Effector CD4-positive, alpha-beta T cell (primary cell): ENCODE results near the gene ROBO1. TPM values are rescaled to one million over a fixed set of nuclear protein-coding genes. Genes with fewer than 3 reads are reported as not detected.
"Not testable (repeated sequence)": the region's sequence is repeated elsewhere in the genome, so short reads cannot be mapped to it uniquely, and the experiment has no call there.

Source experiments
- DNase-seq: peaks from one replicate; pipeline ENCODE4 v3.0.0-alpha.2; 2020
- total RNA-seq: gene quantifications from one replicate; lab custom pipeline; 2026; lab: John Stamatoyannopoulos, UW

Gene ROBO1
- total RNA-seq = not detected

- no peak for DNase-seq
Observed at GRCh38 chr3:79767905-79768267, at the start of gene ROBO1. Gene ROBO1 (minus strand): TSS chr3:79767998.

DNA sequence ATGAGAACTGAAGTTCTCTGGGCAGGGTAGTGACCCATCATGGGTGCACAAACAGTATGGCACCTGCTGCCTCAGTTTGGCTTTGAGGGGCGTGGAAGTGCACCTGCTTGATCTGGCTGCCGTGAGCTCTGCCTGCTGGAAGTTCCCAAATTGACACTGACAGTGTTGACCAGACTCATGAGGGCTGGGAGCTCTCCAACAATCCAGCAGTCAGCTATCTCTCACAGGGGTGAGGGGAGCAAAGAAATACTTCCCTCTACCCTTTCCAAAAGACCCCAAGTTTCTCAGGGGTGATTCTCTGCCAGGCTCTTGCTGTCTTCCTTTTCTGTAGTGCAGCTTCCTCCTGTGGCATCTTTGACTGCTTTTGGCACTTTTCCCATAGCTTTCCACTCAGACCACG is 49.4 kb upstream of the ROBO1 start:
- DNase-seq = no peak

DNA sequence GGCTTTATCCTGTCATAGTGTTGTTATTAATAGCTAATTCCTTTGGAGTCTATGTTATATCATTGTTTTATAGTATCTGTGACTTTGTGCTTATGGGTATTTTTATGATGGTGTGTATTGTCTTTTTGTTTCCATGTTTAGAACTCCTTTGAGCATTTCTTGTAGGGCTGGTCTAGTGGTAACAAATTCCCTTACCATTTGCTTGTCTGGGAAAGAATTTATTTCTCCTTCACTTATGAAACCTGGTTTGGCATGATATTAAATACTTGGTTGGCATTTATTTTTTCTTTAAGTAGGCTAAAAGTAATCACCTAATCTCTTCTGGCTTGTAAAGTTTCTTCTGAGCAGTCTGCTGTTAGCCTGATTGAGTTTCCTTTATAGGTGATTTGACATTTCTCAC is 47.7 kb upstream of the ROBO1 start:
- DNase-seq = no peak

GRCh38 chr3:79810581-79810980 is 42.8 kb upstream of the ROBO1 start:
- no peak for DNase-seq

- no peak for DNase-seq
Observed at GRCh38 chr3:79810092-79810491, 42.3 kb upstream of the ROBO1 start.

GRCh38 chr3:79809106-79809505 is 41.3 kb upstream of the ROBO1 start:
- no peak for DNase-seq

DNA sequence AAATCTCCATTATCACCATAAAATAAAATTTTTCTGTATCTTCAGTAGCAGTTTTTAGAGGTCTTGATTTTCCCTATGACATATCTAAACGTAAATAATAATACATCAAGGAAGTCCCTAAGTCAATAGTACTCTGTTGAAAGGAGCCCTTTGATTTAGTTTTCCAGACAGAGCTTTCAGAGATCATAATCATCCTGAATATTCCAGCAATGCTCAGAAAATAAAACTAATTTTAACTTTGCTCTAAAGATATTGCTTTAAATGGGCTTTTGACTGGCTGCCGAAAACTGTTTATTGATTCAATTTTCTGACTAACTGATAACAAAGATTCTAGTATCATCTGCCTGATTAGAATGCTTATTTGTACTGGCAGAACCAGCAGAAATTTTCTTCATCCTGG is 40.7 kb upstream of the ROBO1 start:
- no peak for DNase-seq

- DNase-seq = not testable (repeated sequence)
Observed at GRCh38 chr3:79790177-79790576, 22.4 kb upstream of the ROBO1 start.

DNA sequence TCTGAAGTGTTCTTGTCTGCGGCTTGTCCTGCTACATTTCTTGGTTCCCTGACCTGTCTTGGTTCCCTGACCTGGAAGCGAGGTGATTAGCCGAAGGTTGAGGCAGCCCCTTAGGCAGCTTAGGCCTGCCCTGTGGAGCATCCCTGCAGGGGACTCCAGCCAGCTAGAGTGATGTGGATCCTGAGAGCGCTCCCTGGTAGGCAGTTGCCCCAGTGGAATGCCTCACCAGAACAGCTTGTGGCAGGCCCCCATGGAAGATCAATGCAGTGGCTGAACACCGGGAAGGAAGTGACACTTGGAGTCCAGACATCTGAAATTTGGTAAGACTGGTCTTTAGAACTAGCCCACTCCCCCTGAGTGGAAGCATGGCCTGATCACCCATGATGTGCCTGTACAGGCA is 5.5 kb upstream of the ROBO1 start:
- DNase-seq = no peak

DNA sequence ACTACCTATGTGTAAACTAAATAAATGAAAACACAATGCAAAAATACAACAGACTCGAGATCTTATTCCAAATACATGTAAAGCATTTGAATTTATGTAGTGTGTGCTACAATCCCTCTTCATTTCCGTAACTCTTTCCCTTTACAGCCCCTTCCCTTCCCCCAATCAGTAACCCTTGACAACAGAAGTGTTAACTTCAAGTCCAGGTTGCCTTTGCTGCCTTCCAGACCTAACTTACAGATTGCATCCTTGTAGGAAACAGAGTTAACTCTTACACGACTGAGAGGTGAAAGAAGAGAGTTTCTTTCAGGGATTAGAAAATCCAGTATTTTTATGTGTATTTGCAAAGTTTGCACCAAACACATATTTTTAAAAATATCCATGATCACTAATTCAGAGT is 1.4 kb upstream of the ROBO1 start:
- no peak for DNase-seq

- no peak for DNase-seq
Observed at GRCh38 chr3:79767194-79767904, 449 bp downstream of the ROBO1 start.

GRCh38 chr3:79766496-79767193 is 1.2 kb downstream of the ROBO1 start:
- no peak for DNase-seq

GRCh38 chr3:79765911-79766310 is 1.9 kb downstream of the ROBO1 start:
- DNase-seq = no peak

- DNase-seq = no peak
Observed at GRCh38 chr3:79761441-79761840, 6.4 kb downstream of the ROBO1 start.

DNA sequence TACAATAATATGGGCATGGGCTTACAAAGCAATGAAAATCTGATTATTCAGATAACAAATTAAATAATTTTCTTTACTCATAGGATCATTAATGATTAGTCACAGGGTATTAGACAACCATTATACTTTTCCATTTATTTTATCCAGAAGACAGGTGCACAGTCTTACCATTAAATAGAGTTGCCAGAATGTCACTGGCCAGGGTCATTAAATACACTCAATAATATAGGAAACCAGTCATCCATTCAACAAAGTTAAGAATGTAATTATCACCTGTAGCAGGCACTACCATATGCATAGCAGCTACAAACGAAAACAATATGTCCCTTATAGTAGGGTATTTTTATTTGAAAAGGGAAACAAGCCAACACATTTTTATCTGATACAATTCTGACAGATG is 16.1 kb downstream of the ROBO1 start:
- no peak for DNase-seq

DNA sequence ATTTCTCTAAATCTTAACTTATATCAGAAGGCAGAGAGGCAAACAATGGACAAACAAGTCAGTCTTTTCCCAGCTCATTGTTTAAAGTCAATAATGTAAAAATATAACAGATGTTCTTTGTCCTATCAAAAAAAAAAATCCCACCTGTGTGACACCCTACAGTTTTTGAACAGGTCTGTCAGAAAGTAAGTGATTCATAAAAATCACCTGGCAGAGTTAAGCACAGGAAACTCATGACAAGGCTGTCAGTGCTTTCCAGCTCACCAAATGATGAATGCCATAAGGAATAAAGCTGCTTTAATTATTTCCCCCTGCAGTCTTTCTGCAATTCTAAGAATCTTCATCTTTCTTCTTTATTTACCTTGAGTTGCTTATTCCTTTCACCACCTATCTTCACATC is 30.3 kb downstream of the ROBO1 start:
- no peak for DNase-seq

DNA sequence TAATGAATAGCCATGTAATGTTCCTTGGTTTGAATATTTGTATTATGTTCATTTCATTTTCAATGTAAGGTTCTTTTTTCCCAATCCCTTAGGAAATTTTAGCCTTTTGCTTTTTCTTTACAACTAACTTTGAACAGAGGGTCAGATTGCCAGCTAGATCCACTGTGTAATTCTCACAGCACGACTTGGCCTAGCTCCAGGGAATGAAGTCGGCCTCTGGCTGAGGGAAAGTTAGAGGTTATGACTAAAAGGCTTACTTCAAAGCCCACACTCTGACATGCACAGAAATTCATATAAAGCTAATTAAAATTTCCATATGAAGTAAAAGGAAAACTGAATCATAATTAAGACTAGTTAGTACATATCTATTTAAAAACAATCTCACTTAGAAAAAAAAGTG is 38.7 kb downstream of the ROBO1 start:
- no peak for DNase-seq

GRCh38 chr3:79726786-79727185 is 41.0 kb downstream of the ROBO1 start:
- DNase-seq = no peak

GRCh38 chr3:79724206-79724605 is 43.6 kb downstream of the ROBO1 start:
- DNase-seq = no peak

- DNase-seq = no peak
Observed at GRCh38 chr3:79690072-79690471, 77.7 kb downstream of the ROBO1 start.

DNA sequence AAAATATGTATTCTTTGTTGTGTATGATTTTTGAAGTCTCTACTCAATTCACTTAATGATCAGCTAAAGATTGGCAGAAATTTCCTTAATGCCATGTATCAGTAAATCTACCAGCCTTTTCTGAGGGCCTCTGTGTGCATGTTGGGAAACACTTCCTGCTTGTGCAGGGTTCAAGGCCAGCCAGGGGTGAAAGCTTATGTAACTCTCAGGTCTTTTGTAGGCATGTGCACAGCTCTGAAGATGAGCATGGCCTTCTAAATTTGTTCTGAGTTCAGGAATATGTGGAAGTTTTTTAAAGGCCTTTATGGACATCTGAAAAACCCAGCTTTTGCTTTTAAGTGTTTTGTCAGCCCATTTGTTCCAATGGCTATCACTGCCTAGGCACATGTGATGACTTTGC is 82.7 kb downstream of the ROBO1 start:
- DNase-seq = no peak

GRCh38 chr3:79684041-79684440 is 83.8 kb downstream of the ROBO1 start:
- DNase-seq = no peak

- DNase-seq = no peak
Observed at GRCh38 chr3:79672731-79673130, 95.1 kb downstream of the ROBO1 start.

DNA sequence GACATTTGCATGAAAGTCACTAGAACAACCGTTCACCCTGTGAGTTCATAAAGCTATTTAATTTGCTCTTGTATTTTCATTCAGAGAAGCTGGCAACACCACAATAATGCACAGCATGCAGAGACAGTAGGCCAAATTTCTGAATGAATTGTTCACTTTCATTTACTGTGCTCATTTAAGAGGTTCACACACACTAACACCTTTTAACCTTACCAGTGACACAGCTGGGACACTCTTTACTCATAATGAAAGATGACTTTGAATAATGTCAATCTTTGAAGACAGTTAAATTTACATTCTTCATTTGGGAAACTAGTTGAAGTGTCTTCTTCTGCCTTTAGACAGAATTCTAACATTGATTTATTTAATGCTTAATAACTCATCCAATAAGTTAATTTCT is 95.7 kb downstream of the ROBO1 start:
- no peak for DNase-seq

DNA sequence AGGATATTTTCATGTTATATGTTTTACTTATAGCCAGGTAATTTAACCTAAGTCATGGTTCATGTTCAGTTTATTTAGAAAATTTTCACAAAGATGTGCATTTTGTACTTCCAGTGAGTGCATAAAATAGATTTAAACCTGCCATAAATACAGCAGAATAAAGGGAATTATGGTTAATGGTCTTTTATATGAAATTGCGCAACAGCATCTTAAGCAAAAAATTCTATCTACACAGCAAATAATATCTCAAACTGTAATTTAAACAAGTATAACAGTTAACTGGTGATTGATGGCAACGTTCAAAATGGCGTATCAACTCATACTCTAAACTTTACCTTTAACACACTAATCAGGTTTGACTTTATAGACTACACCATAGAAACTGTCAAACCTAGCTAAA is 97.6 kb downstream of the ROBO1 start:
- DNase-seq = no peak
